DND-41 (cell line): ENCODE data around the gene PGBD5.

Source experiments
- ATAC-seq: fragments of 200-7000 bp; cut with Tn5 transposase; 3 replicates; pipeline ENCODE4 v1.9.1; 2021; ENCODE audit warnings: low read depth; ENCODE audit not compliant: insufficient read depth
- DNase-seq: peaks from one replicate; pipeline ENCODE4 v3.0.0-alpha.2; 2020
- H2AFZ ChIP-seq: 2 replicates; pipeline ENCODE4 v1.6.0; 2012; ENCODE audit warnings: low read depth, low read length
- H3K27ac ChIP-seq: 2 replicates; pipeline ENCODE4 v1.5.1; 2012; ENCODE audit warnings: low read length, inconsistent platforms
- H3K27me3 ChIP-seq: fragments of 200-600 bp; sonication (generic); 2 replicates; pipeline ENCODE4 v1.6.0; 2012; ENCODE audit warnings: low read length, mild to moderate bottlenecking, inconsistent platforms; ENCODE audit not compliant: insufficient read depth, poor library complexity
- H3K36me3 ChIP-seq: 2 replicates; pipeline ENCODE4 v1.5.1; 2012; ENCODE audit warnings: low read length, inconsistent platforms; ENCODE audit not compliant: insufficient read depth
- H3K4me1 ChIP-seq: 2 replicates; pipeline ENCODE4 v1.5.1; 2012; ENCODE audit warnings: mild to moderate bottlenecking, low read length; ENCODE audit not compliant: insufficient read depth
- H3K4me2 ChIP-seq: 2 replicates; pipeline ENCODE4 v1.6.0; 2012; ENCODE audit warnings: mild to moderate bottlenecking, moderate library complexity, low read length, inconsistent platforms; ENCODE audit not compliant: insufficient read depth
- H3K4me3 ChIP-seq, 2 experiments: fragments of 200-600 bp in 1 of 2; shearing (Covaris generic) in 1 of 2; 2 replicates each; pipeline ENCODE4 v1.5.1; 2012 to 2016; ENCODE audit warnings: inconsistent platforms in 2 of 2, low read length in 2 of 2, mild to moderate bottlenecking in 2 of 2, low read depth in 1 of 2, moderate library complexity in 1 of 2
- H3K79me2 ChIP-seq: 2 replicates; pipeline ENCODE4 v1.6.0; 2012; ENCODE audit warnings: low read length, inconsistent platforms; ENCODE audit not compliant: insufficient read depth
- H3K9ac ChIP-seq: 2 replicates; pipeline ENCODE4 v1.6.0; 2012; ENCODE audit warnings: low read depth, mild to moderate bottlenecking, inconsistent platforms, low read length, moderate library complexity
- H3K9me3 ChIP-seq: 2 replicates; pipeline ENCODE4 v1.5.1; 2012; ENCODE audit warnings: low read length, moderate library complexity, mild to moderate bottlenecking, inconsistent platforms; ENCODE audit not compliant: insufficient read depth, severe bottlenecking
- H4K20me1 ChIP-seq: 2 replicates; pipeline ENCODE4 v1.6.0; 2012; ENCODE audit warnings: low read length; ENCODE audit not compliant: insufficient read depth
- CTCF ChIP-seq: IDR thresholded peaks from 2 replicates; pipeline ENCODE4 v1.5.1; 2012; ENCODE audit warnings: borderline replicate concordance, low read length, moderate library complexity, mild to moderate bottlenecking; ENCODE audit not compliant: poor library complexity, severe bottlenecking; ENCODE audit errors: extremely low read depth
- EZH2 ChIP-seq: IDR thresholded peaks from 3 replicates; pipeline ENCODE4 v1.6.1; 2012; ENCODE audit warnings: borderline replicate concordance, low read depth, mild to moderate bottlenecking, moderate library complexity, low read length, inconsistent platforms; ENCODE audit not compliant: severe bottlenecking

Gene PGBD5

GRCh38 chr1:230309646-230310177 lies 116.4 kb downstream of the PGBD5 start:
- no peak for TF ChIP-seq EZH2
- no peak for TF ChIP-seq CTCF
- Histone ChIP-seq H3K27ac (no peak overlapping the region), H2AFZ (no peak overlapping the region), H3K36me3 (no peaks in the 10 kb centered on the region), H3K27me3 (no peaks in the 10 kb centered on the region), H3K79me2 (no peaks in the 10 kb centered on the region), H4K20me1 (no peaks in the 10 kb centered on the region), H3K4me2 (no peak overlapping the region), H3K4me3 (no peak overlapping the region), H3K9ac (no peak overlapping the region), H3K4me1 (peaks cover 5% of the 10 kb centered on the region), H3K9me3 (no peaks in the 10 kb centered on the region)
- ATAC-seq (no peak), DNase-seq (no peak)

- H3K4me2 ChIP-seq = no peak overlapping the region
Measured at GRCh38 chr1:230308821-230309220, 117.3 kb downstream of the PGBD5 start.

DNA sequence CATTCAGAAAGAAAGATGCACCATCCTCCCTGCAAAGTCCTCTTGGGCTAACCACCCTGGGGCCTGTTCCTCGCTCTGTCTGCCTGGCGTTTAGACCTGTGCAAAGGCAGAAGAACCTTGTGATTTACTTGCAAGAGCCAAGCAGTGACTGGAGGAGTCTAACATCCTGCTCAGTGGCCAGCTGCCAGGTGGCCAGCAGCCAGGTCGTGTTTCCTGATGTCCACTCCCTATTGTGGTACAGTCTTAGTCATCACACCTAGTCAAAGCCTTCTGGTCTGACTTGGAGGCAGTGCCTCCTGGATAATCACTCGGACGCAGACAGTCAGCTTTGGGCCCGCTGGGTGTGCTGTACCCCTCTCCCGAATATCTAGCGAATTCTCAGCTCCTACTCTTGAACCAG lies 118.1 kb downstream of the PGBD5 start:
- no peaks in the 10 kb centered on the region for H4K20me1 ChIP-seq
- H3K27me3 ChIP-seq = no peaks in the 10 kb centered on the region
- H3K9me3 ChIP-seq = no peaks in the 10 kb centered on the region
- no peaks in the 10 kb centered on the region for H3K36me3 ChIP-seq
- H3K79me2 ChIP-seq = no peaks in the 10 kb centered on the region
- no peak overlapping the region for H3K9ac ChIP-seq
- no peak overlapping the region for H3K4me2 ChIP-seq
- ATAC-seq (no peak), DNase-seq (no peak)
- H3K4me1 ChIP-seq = peaks cover 5% of the 10 kb centered on the region
- no peak overlapping the region for H2AFZ ChIP-seq
- no peak overlapping the region for H3K27ac ChIP-seq
- TF ChIP-seq EZH2 = no peak
- no peak for TF ChIP-seq CTCF
- no peak overlapping the region for H3K4me3 ChIP-seq

More at GRCh38 chr1:230308821-230309220, 117.3 kb downstream of the PGBD5 start:
- H3K9ac ChIP-seq = no peak overlapping the region
- no peak overlapping the region for H2AFZ ChIP-seq
- H4K20me1 ChIP-seq = no peaks in the 10 kb centered on the region
- H3K4me3 ChIP-seq = no peak overlapping the region
- no peaks in the 10 kb centered on the region for H3K27me3 ChIP-seq
- no peak overlapping the region for H3K27ac ChIP-seq
- H3K79me2 ChIP-seq = no peaks in the 10 kb centered on the region
- no peak for TF ChIP-seq CTCF
- no peaks in the 10 kb centered on the region for H3K36me3 ChIP-seq
- H3K9me3 ChIP-seq = no peaks in the 10 kb centered on the region
- ATAC-seq (no peak), DNase-seq (no peak)
- H3K4me1 ChIP-seq = peaks cover 5% of the 10 kb centered on the region

DNA sequence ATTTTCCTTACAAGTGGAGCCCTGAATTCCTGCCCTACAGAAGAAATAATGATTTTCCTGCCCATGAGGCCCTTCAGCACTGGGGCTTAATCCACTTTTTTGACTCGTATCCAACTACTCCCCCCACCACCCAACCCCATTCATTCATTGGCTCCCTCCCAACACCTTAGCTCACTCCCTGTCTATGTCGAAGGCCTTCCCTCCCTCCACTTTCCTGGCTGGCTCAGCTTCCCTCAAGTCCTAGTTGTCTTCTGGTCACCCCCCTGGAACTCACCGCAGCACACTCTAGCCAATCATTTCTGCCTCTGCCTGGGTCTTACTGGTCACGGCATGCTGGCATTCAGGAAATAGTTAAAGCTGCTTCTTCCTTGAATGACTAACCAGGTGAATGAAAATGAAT lies 118.9 kb downstream of the PGBD5 start:
- no peaks in the 10 kb centered on the region for H3K36me3 ChIP-seq
- no peak overlapping the region for H3K4me2 ChIP-seq
- no peak overlapping the region for H3K4me3 ChIP-seq
- H3K9me3 ChIP-seq = no peaks in the 10 kb centered on the region
- H3K27me3 ChIP-seq = no peaks in the 10 kb centered on the region
- no peak overlapping the region for H3K9ac ChIP-seq
- no peaks in the 10 kb centered on the region for H4K20me1 ChIP-seq
- TF ChIP-seq CTCF (no peak), EZH2 (no peak)
- DNase-seq (no peak), ATAC-seq (no peak)
- peaks cover 5% of the 10 kb centered on the region for H3K4me1 ChIP-seq
- no peaks in the 10 kb centered on the region for H3K79me2 ChIP-seq
- H3K27ac ChIP-seq = no peak overlapping the region
- H2AFZ ChIP-seq = no peak overlapping the region
